ENCODE measurements around the gene C12orf57. TPM values are rescaled to one million over a fixed set of nuclear protein-coding genes. Genes with fewer than 3 reads are reported as not detected.

Gene C12orf57
- total and polyA plus RNA-seq, 4 experiments from 2014 or later = 155 to 425 (median 334) TPM

GRCh38 chr12:6974180-6974579 lies 30.4 kb downstream of the C12orf57 start:
- H3K4me3 ChIP-seq (ENCODE audit: low read length in 2 of 2) = no peak overlapping the region
- H3K36me3 ChIP-seq (ENCODE audit: insufficient read depth, low read length) = peaks cover 45% of the 10 kb centered on the region
- ChIA-PET POLR2A (ENCODE audit: partially characterized antibody) (interaction anchor here (1.7 to 9.2 kb wide), 5 partner anchors 12 to 135 kb away, joined by 5 to 225 read pairs (median 8); partner anchors contain the start of genes C12orf57, C1RL, LPCAT3 and PTPN6), CTCF (ENCODE audit: partially characterized antibody) (interaction anchor here (0.9 to 1.7 kb wide), 5 partner anchors 30 to 134 kb away, joined by 3 to 6 read pairs (median 4); partner anchors contain the start of genes C12orf57, LPCAT3 and RNU7-1)
- H3K4me1 ChIP-seq (ENCODE audit: insufficient read depth, low read length) = peaks cover 22% of the 10 kb centered on the region
- no peaks in the 10 kb centered on the region for H3K9me3 ChIP-seq (ENCODE audit: control insufficient read depth in 1 of 2, low read length in 2 of 2)
- H3K36me3 Mint-ChIP-seq = peaks cover 27 to 72% of the 10 kb centered on the region in 2 donors
- DNase-seq = no peak
- H3K27ac Mint-ChIP-seq = peak overlapping the region in 2 of 7 donors; percentile 61 to 93
- no peaks in the 10 kb centered on the region for H3K27me3 Mint-ChIP-seq
- H3K4me1 Mint-ChIP-seq = peaks cover 14 to 46% (median 25%) of the 10 kb centered on the region in 4 donors
- no peaks in the 10 kb centered on the region for H3K27me3 ChIP-seq (ENCODE audit: insufficient read depth, low read length)
- intact Hi-C loops (cut with micrococcal nuclease) = no loop called here
- H3K4me3 Mint-ChIP-seq = no peak overlapping the region
- no peak overlapping the region for H3K27ac ChIP-seq (ENCODE audit: low read depth, low read length)
- H3K9me3 Mint-ChIP-seq = peaks cover 0 to 2% (median 0%) of the 10 kb centered on the region in 8 donors

DNA sequence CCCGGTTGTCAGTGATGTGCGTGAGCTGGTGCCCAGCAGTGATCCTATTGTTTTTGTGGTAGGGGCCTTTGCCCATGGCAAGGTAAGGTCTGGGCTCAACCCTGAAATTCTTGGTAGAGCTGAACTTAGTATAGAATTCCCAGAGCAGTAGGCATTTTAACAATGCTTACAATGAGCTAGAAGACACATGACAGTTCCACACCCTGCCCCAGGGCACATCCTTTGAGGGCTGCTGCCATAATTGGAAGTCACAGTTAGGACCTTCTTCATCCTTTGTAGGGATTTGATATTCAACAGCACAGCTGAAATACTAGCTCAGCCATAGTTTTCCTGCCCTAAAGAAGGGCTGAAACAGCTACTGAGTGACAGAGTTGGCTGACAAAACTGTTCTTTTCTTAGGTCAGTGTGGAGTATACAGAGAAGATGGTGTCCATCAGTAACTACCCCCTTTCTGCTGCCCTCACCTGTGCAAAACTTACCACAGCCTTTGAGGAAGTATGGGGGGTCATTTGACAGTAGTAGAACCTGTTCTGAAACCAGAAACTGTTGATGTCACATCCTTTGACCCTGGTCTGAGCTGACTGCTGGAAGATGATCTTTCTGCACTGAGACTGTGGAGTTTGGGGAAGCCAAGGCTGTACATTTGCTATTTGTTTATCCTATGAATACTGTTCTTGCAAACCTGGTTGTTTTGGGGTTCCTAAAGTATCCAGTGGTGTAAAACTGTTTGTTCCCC lies 31.6 kb downstream of the C12orf57 start:
- H3K9me3 Mint-ChIP-seq = peaks cover 0 to 2% (median 0%) of the 10 kb centered on the region in 8 donors
- H3K4me1 Mint-ChIP-seq = peaks cover 12 to 36% (median 16%) of the 10 kb centered on the region in 4 donors
- intact Hi-C loops (cut with micrococcal nuclease) = no loop called here
- Histone ChIP-seq H3K36me3 (ENCODE audit: insufficient read depth, low read length) (peaks cover 45% of the 10 kb centered on the region), H3K4me3 (ENCODE audit: low read length in 2 of 2) (no peak overlapping the region), H3K27ac (ENCODE audit: low read depth, low read length) (no peak overlapping the region), H3K4me1 (ENCODE audit: insufficient read depth, low read length) (peaks cover 13% of the 10 kb centered on the region), H3K27me3 (ENCODE audit: insufficient read depth, low read length) (no peaks in the 10 kb centered on the region), H3K9me3 (ENCODE audit: control insufficient read depth in 1 of 2, low read length in 2 of 2) (no peaks in the 10 kb centered on the region)
- peaks cover 25 to 73% of the 10 kb centered on the region in 2 donors for H3K36me3 Mint-ChIP-seq
- no peaks in the 10 kb centered on the region for H3K27me3 Mint-ChIP-seq
- POLR2A ChIA-PET (ENCODE audit: partially characterized antibody) = interaction anchor here (1.3 to 9.2 kb wide), 5 partner anchors 17 to 133 kb away, joined by 3 to 225 read pairs (median 8); partner anchors contain the start of genes C12orf57, C1RL, LPCAT3 and PTPN6
- H3K27ac Mint-ChIP-seq = peak overlapping the region in 1 of 7 donors; percentile 22
- H3K4me3 Mint-ChIP-seq = peak overlapping the region in 1 of 8 donors; percentile 20
- CTCF ChIA-PET (ENCODE audit: partially characterized antibody) = interaction anchor here (0.7 to 1.7 kb wide), 10 partner anchors 9 to 138 kb away, joined by 3 to 5 read pairs (median 4); partner anchors contain the start of genes C12orf57, C1RL, LPCAT3 and RNU7-1
- no peak for DNase-seq

GRCh38 chr12:6977653-6978052 lies 33.8 kb downstream of the C12orf57 start:
- intact Hi-C loops (cut with micrococcal nuclease) = no loop called here
- CTCF ChIA-PET (ENCODE audit: partially characterized antibody) = interaction anchor here (2.1 kb wide), 1 partner anchor 135 kb away, joined by 8 read pairs; no protein-coding TSS in a partner anchor
- H3K27me3 ChIP-seq (ENCODE audit: insufficient read depth, low read length) = no peaks in the 10 kb centered on the region
- Mint-ChIP-seq H3K4me1 (peaks cover 0 to 16% (median 2%) of the 10 kb centered on the region in 4 donors), H3K36me3 (peaks cover 37 to 76% of the 10 kb centered on the region in 2 donors), H3K27me3 (no peaks in the 10 kb centered on the region), H3K4me3 (no peak overlapping the region), H3K27ac (peak overlapping the region in 1 of 7 donors; percentile 38), H3K9me3 (peaks cover 0 to under 1% (median 0%) of the 10 kb centered on the region in 8 donors)
- no peak overlapping the region for H3K27ac ChIP-seq (ENCODE audit: low read depth, low read length)
- H3K4me3 ChIP-seq (ENCODE audit: low read length in 2 of 2) = no peak overlapping the region
- DNase-seq = no peak
- no peaks in the 10 kb centered on the region for H3K4me1 ChIP-seq (ENCODE audit: insufficient read depth, low read length)
- H3K9me3 ChIP-seq (ENCODE audit: control insufficient read depth in 1 of 2, low read length in 2 of 2) = no peaks in the 10 kb centered on the region
- H3K36me3 ChIP-seq (ENCODE audit: insufficient read depth, low read length) = peaks cover 49% of the 10 kb centered on the region
- POLR2A ChIA-PET (ENCODE audit: partially characterized antibody) = interaction anchor here (1.0 to 1.6 kb wide), 2 partner anchors 41 to 49 kb away, joined by 4 read pairs; partner anchors contain the start of gene LPCAT3

GRCh38 chr12:6978188-6978587 lies 34.4 kb downstream of the C12orf57 start:
- H3K27me3 ChIP-seq (ENCODE audit: insufficient read depth, low read length) = no peaks in the 10 kb centered on the region
- H3K9me3 ChIP-seq (ENCODE audit: control insufficient read depth in 1 of 2, low read length in 2 of 2) = no peaks in the 10 kb centered on the region
- ChIA-PET CTCF (ENCODE audit: partially characterized antibody) (interaction anchor here (1.3 to 2.1 kb wide), 2 partner anchors 60 to 135 kb away, joined by 3 to 8 read pairs; no protein-coding TSS in a partner anchor), POLR2A (ENCODE audit: partially characterized antibody) (interaction anchor here (1.0 to 1.6 kb wide), 2 partner anchors 40 to 49 kb away, joined by 4 read pairs; partner anchors contain the start of gene LPCAT3)
- Mint-ChIP-seq H3K4me3 (no peak overlapping the region), H3K27me3 (no peaks in the 10 kb centered on the region), H3K4me1 (peaks cover 0 to 14% (median 1%) of the 10 kb centered on the region in 4 donors), H3K9me3 (no peaks in the 10 kb centered on the region), H3K36me3 (peaks cover 39 to 79% of the 10 kb centered on the region in 2 donors), H3K27ac (peak overlapping the region in 1 of 7 donors; percentile 47)
- intact Hi-C loops (cut with micrococcal nuclease) = no loop called here
- H3K27ac ChIP-seq (ENCODE audit: low read depth, low read length) = no peak overlapping the region
- H3K4me1 ChIP-seq (ENCODE audit: insufficient read depth, low read length) = no peaks in the 10 kb centered on the region
- peaks cover 49% of the 10 kb centered on the region for H3K36me3 ChIP-seq (ENCODE audit: insufficient read depth, low read length)
- DNase-seq = no peak
- H3K4me3 ChIP-seq (ENCODE audit: low read length in 2 of 2) = no peak overlapping the region

- no peak for DNase-seq
- intact Hi-C loops (cut with micrococcal nuclease) = no loop called here
- CTCF ChIA-PET (ENCODE audit: partially characterized antibody) = interaction anchor here (1.0 to 1.3 kb wide), 2 partner anchors 40 to 59 kb away, joined by 3 read pairs; partner anchors contain the start of gene LPCAT3
- no peak overlapping the region for H3K4me3 Mint-ChIP-seq
- POLR2A ChIA-PET (ENCODE audit: partially characterized antibody) = interaction anchor here (1.0 to 1.6 kb wide), 2 partner anchors 40 to 50 kb away, joined by 4 read pairs; partner anchors contain the start of gene LPCAT3
- no peaks in the 10 kb centered on the region for H3K27me3 Mint-ChIP-seq
- peaks cover 0 to 10% (median 1%) of the 10 kb centered on the region in 4 donors for H3K4me1 Mint-ChIP-seq
- peaks cover 49% of the 10 kb centered on the region for H3K36me3 ChIP-seq (ENCODE audit: insufficient read depth, low read length)
- H3K27ac ChIP-seq (ENCODE audit: low read depth, low read length) = no peak overlapping the region
- H3K27me3 ChIP-seq (ENCODE audit: insufficient read depth, low read length) = no peaks in the 10 kb centered on the region
- no peak overlapping the region for H3K4me3 ChIP-seq (ENCODE audit: low read length in 2 of 2)
- H3K9me3 Mint-ChIP-seq = no peaks in the 10 kb centered on the region
- peaks cover 42 to 82% of the 10 kb centered on the region in 2 donors for H3K36me3 Mint-ChIP-seq
- H3K4me1 ChIP-seq (ENCODE audit: insufficient read depth, low read length) = no peaks in the 10 kb centered on the region
- no peaks in the 10 kb centered on the region for H3K9me3 ChIP-seq (ENCODE audit: control insufficient read depth in 1 of 2, low read length in 2 of 2)
- peak overlapping the region in 2 of 7 donors; percentile 33 to 41 for H3K27ac Mint-ChIP-seq
These were observed 34.8 kb downstream of the C12orf57 start for GRCh38 chr12:6978611-6979011.

DNA sequence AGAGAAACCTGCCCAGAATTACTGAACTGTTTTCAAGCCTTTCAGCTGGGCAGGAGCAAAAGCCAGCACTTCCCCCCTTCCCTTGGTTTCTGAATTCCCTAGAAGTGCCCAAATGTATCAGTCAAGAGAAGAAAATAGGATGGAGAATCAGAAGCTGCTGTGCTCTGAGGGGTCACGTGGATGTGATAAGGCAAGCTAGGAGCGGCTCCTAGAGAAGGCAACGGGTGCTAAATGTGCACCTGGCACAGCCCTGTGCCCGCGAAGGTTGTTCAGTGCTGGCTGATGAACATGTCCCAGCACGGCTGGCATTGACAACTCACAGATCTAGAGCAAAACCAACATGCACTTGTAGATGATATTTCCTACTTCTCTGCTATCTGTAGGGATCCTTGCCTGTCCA lies 35.2 kb downstream of the C12orf57 start:
- Histone ChIP-seq H3K36me3 (ENCODE audit: insufficient read depth, low read length) (peaks cover 46% of the 10 kb centered on the region), H3K4me1 (ENCODE audit: insufficient read depth, low read length) (no peaks in the 10 kb centered on the region), H3K4me3 (ENCODE audit: low read length in 2 of 2) (no peak overlapping the region), H3K27me3 (ENCODE audit: insufficient read depth, low read length) (no peaks in the 10 kb centered on the region), H3K9me3 (ENCODE audit: control insufficient read depth in 1 of 2, low read length in 2 of 2) (no peaks in the 10 kb centered on the region), H3K27ac (ENCODE audit: low read depth, low read length) (no peak overlapping the region)
- CTCF ChIA-PET (ENCODE audit: partially characterized antibody) = interaction anchor here (1.0 to 1.3 kb wide), 3 partner anchors 13 to 59 kb away, joined by 3 read pairs; partner anchors contain the start of gene LPCAT3
- DNase-seq = no peak
- Mint-ChIP-seq H3K27me3 (no peaks in the 10 kb centered on the region), H3K36me3 (peaks cover 42 to 80% of the 10 kb centered on the region in 2 donors), H3K4me1 (peaks cover 0 to 5% (median 0%) of the 10 kb centered on the region in 4 donors), H3K27ac (peak overlapping the region in 2 of 7 donors; percentile 25 to 68), H3K9me3 (no peaks in the 10 kb centered on the region), H3K4me3 (no peak overlapping the region)
- intact Hi-C loops (cut with micrococcal nuclease) = no loop called here
- POLR2A ChIA-PET (ENCODE audit: partially characterized antibody) = no interaction called here

DNA sequence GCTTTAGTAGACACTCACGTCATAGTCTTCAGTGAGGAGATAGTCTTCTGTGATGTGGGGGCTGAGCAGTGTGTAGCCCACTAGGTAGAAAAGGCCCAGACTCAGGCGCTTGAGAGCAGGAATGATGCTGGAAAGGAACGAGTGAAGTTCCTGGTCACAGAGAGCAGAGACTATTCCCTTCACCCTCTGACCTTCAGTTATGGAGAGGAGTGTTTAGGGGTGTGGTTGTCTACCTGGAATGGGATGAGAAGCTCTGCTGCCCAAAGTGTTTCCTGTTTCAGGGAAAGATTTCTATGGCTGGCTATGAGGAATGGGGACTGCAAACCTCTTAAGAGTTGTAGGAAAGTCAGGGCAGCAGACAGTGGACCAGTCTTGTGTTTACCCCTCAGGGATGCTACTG lies 35.6 kb downstream of the C12orf57 start:
- POLR2A ChIA-PET (ENCODE audit: partially characterized antibody) = no interaction called here
- Histone ChIP-seq H3K36me3 (ENCODE audit: insufficient read depth, low read length) (peaks cover 42% of the 10 kb centered on the region), H3K27me3 (ENCODE audit: insufficient read depth, low read length) (no peaks in the 10 kb centered on the region), H3K4me3 (ENCODE audit: low read length in 2 of 2) (no peak overlapping the region), H3K4me1 (ENCODE audit: insufficient read depth, low read length) (no peaks in the 10 kb centered on the region), H3K9me3 (ENCODE audit: control insufficient read depth in 1 of 2, low read length in 2 of 2) (no peaks in the 10 kb centered on the region), H3K27ac (ENCODE audit: low read depth, low read length) (no peak overlapping the region)
- peaks cover 42 to 78% of the 10 kb centered on the region in 2 donors for H3K36me3 Mint-ChIP-seq
- H3K27me3 Mint-ChIP-seq = no peaks in the 10 kb centered on the region
- peaks cover 0 to 1% (median 0%) of the 10 kb centered on the region in 4 donors for H3K4me1 Mint-ChIP-seq
- no peak for DNase-seq
- no peak overlapping the region for H3K4me3 Mint-ChIP-seq
- H3K27ac Mint-ChIP-seq = peak overlapping the region in 3 of 7 donors; percentile 23 to 68 (median 25)
- CTCF ChIA-PET (ENCODE audit: partially characterized antibody) = interaction anchor here (1.0 to 1.3 kb wide), 3 partner anchors 12 to 58 kb away, joined by 3 read pairs; partner anchors contain the start of gene LPCAT3
- H3K9me3 Mint-ChIP-seq = no peaks in the 10 kb centered on the region
- intact Hi-C loops (cut with micrococcal nuclease) = no loop called here

All from CD4-positive, alpha-beta memory T cell (primary cell).